Fibroblast of the conjunctiva (primary cell): ENCODE results near the gene SLC6A7.
A peak's percentile ranks its signal among the peaks of the same experiment; 100 is the strongest.

Experiments used
- DNase-seq: peaks from one replicate; pipeline ENCODE4 v3.0.0-alpha.2; 2010; ENCODE audit warnings: low read depth

The SLC6A7 gene

DNA sequence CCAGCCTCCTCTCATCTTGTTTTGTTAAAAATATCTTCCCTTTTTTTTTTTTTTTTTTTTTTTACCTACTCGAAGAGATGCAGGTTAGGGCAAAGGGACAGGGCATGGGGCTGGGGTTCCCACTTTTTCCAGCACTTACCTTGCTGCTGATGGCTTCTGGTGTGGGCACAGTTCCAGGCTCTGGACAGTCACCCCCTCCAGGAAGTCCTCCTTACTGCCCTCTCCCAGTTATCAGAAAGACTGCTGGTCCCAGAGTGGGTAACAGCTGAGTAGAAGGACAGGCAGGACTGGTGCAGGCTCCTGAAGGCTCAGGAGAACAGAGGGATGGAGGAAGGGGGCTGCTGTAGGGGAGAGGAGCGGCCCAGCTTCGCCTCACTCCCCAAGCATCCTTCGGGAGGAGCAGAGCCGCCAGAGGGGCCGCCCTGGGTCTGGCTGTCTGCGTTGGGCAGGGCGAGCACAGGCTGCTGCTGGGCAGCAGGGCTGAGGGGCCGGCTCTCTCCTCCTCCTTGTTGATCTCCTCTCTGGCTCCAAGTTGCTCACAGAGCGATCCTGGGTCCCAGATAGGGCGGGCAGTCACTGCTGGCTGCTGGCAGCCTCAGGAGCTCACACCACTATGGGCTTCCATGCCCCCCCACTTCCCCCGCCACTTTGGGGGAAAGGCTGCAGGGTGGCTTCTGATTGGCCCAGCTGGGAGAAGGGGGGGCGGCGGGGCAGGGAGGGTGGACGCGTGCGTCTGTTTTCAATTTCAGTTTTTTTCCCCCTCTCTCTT, 34.4 kb upstream of the SLC6A7 start, which contains the start of gene PDGFRB:
TSS of gene PDGFRB (minus strand) at position 588 of the 769 bp plus-strand sequence. CDS start 18,798 bp downstream, outside the sequence.
- DNase-seq = peak; percentile 95

- no peak for DNase-seq
Observed at GRCh38 chr5:150156027-150156368, 33.9 kb upstream of the SLC6A7 start.

- DNase-seq = no peak
Observed at GRCh38 chr5:150156540-150156939, 33.3 kb upstream of the SLC6A7 start.

- no peak for DNase-seq
Observed at GRCh38 chr5:150157168-150157567, 32.7 kb upstream of the SLC6A7 start.

DNA sequence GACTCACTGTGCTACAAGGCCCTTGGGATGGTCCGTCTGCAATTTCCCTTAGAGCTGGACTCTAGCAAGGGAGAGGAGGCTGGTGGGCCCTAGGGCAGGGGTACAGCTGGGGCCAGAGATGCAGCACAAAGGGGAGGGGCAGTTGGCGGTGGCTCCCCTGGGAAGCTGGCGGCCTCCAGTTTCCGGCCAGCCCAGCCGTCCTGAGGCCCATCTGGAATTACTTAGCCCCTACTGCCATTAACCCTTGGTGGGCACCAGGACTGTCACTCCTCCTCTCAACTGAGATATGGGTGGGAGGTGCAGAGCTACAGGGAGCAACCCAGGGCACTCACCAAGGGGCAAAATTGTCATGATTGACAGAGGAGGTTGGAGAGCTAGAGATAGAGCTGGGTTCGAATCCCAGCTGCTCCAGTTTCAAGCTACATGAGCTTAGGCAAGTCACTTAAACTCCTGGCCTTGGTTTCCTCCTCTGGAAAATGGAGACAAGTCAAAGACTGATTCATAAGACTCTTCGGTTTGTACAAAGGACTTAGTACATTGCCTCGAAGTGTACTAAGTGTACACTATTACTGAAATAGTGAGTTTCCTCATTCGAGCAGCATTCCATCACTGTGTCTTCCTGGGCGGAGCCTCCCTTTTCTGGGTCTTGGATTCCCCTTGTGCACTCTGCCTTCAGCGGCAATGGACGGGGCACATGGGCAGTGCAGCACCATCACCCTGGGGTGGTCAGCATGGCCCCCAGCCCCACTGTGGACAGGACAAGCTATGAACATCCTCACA, 31.5 kb upstream of the SLC6A7 start:
- DNase-seq = no peak

GRCh38 chr5:150159031-150159430, 30.8 kb upstream of the SLC6A7 start:
- DNase-seq = no peak

GRCh38 chr5:150159741-150160179, 30.1 kb upstream of the SLC6A7 start:
- no peak for DNase-seq

DNA sequence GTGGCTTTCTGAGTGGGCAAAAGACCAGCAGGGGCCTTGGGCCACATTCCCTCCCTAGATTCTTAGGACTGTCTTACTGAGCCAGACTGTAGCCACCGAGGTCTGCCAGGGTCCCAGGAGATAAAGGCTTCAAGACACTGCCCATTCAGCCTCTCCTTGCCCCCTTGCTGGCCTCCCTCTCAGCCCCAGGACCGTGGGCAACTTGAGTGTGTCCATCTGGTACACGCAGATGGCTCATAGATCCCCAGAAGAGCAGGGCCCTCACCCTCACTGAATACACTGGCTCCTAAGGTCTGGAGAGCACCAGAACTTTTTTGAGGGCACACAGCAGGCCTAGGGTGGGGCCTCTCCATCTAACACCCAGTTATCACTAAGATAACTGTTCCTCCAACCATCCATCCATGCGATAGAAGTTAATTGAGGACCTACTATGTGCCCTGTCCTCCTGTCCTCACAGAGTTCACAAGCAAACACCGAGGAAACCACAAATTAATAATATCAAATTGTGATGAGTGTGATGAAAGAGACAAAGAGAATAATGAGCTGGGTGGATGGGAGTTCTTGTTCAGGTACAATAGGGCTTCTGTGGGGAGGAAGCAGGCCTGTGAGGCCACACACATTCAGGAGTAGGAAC, 29.3 kb upstream of the SLC6A7 start:
- no peak for DNase-seq

DNA sequence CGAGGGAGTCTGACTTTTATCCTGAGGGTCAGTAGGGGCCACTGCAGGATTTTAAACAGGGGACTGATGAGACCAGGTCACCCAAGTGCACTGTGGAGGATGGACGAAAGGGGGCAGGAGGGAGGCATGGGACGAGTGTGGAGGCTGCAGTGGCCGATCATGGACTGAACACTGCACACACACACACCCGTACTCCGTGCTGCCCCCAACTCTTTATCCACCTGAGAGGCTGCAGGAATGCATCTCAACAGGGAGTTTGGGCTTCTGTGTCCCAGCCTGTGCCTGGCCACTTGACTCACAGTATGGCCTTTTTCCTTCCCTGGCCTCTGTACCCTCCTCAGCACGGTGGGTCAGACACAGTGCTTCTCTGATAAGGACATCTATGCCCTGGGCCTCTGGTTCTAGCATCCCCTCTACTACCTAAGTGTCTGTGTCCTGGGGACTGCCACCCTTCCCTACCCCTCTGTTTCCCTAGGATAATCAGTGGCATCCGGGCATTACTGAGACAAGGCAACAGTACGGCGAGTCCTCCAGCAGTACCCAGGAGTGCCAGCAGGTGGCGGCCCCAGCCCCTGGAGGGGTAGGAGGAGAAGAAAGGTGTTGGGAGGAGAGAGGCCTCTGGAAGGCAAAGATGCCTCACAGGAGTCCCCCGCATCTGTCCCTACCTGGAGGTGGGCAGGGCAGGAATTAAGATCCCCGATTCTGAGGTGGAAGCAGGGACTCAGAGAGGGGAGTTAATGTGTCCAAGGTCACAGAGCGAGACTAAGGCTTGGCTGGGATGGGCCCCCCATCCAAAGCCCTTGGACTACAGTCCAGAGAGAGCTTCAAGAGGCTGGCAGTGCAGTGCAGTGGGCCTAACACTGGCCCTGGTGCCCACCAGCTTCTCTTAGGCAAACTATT, 28.4 kb upstream of the SLC6A7 start:
- DNase-seq = no peak

DNA sequence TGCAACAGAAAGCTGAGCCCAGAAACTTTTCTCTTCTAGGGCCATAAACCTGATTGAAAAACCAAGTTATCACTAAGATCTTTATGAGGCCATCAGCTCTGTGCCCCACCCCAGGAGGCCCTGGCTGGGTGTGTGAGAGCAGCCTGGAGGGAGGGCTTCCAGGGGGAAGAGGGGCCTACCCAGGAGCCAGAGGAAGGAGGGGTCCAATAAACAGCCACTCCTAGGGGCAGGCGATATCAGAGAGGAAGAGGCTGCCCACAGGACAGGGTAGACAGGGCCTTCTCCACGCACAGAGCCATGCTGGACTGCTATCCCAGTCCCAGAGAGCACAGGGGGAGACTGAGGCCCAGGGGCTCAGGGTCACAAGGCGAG, 27.7 kb upstream of the SLC6A7 start:
- no peak for DNase-seq

GRCh38 chr5:150163035-150163434, 26.8 kb upstream of the SLC6A7 start:
- no peak for DNase-seq

- DNase-seq = no peak
Observed at GRCh38 chr5:150163547-150164059, 26.3 kb upstream of the SLC6A7 start.

DNA sequence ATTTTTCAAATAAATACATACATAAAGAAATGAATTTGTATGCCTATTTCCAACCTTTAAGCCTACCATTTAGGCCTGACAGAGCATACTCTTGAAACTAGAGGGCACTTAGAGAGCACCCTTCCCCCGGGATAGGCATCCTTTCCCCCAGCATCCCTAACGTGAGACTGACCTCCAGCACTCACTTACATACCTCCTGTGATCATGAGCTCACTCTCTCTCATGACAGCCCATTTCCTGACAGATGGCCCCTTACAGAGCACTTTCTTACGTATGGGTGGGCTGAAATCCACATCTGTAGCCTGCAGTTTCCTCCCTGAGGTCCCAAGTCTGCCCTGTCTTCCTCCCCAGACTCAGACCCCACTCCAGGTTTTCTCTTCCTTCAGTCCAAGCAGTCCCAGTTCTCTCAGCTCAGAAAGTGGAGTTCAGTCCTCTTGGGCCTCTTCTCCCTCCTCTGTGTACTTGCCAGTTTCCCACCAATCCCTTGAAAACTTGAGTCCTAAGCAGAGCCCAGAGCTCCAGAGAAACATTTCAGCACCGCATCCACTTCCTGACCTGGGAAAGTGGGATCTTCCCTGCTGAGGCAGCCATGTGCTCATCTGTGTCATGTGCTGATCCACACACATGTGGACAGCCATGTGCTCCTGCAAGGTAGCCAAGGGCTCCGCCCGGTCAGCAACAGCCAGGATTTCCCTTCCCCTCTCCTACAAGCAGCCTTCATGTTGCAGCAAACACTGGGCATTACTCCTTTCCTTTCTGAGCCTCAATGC, 25.5 kb upstream of the SLC6A7 start:
- no peak for DNase-seq

DNA sequence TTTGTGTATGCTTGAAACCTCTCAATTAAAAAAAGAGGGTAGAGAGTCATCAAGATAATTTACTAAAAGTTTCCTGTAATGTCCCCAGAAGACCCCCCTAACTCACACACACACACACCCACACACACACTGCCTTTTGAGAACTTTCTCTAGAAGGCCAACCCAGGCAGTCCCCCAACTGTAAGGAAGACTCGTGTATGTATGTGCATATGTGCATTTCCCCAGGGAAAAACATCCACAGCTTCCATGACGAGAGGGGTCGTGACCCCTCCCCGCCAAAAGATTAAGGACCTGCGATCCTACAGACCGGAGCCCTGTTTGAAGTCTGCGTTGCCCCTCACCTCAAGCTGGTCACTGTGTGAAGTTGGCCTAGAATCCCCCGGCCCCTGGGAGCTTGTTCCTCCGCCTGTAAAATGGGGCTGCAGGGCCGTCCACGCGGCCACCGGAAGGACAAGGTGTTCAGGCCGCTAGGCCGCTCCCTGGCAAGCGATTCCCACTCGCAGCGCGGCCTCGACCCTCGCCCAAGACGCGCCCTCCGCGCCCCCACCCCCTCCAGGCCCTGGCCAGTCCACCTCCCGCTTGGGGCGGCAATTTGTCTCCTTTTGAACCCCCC, 23.7 kb upstream of the SLC6A7 start:
- DNase-seq = no peak

DNA sequence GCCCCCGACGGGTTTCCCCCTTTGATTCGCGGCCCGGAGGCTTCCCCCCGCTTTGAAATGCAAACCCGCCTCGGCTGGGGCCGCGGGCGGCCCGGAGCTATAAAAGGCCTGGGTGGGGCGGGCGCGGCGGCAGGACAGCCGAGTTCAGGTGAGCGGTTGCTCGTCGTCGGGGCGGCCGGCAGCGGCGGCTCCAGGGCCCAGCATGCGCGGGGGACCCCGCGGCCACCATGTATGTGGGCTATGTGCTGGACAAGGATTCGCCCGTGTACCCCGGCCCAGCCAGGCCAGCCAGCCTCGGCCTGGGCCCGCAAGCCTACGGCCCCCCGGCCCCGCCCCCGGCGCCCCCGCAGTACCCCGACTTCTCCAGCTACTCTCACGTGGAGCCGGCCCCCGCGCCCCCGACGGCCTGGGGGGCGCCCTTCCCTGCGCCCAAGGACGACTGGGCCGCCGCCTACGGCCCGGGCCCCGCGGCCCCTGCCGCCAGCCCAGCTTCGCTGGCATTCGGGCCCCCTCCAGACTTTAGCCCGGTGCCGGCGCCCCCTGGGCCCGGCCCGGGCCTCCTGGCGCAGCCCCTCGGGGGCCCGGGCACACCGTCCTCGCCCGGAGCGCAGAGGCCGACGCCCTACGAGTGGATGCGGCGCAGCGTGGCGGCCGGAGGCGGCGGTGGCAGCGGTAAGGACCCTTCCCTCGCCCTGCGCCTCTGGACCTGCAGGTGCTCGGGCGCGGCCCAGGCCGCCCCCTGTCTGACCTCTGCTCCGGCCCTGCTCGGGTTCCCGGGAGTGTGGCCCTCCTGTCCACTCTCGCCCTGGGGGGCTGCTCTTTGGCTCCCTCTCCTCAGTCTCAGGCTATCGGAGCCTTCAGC, 23.0 kb upstream of the SLC6A7 start, which contains the start of gene CDX1:
TSS of gene CDX1 (plus strand) at position 129 of the 862 bp plus-strand sequence. CDS start at position 228, 99 bp downstream.
- no peak for DNase-seq

DNA sequence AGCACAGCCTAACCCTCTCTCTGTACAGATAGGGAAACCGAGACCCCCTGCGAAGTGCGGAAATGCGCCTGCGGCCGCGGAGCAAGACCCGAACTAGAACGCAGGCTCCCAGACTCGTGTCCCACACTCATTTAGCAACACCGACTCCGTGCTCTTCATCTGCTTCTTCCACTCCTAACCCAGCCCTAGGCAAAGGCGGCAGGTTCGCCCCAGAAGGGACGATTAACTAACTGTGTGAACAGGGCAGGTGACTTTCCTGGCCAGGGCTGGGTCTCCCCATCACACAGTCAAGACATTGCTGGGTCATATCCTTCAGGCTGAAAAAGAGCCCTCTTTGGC, 22.4 kb upstream of the SLC6A7 start:
- DNase-seq = no peak

GRCh38 chr5:150167908-150168307, 22.0 kb upstream of the SLC6A7 start:
- no peak for DNase-seq

DNA sequence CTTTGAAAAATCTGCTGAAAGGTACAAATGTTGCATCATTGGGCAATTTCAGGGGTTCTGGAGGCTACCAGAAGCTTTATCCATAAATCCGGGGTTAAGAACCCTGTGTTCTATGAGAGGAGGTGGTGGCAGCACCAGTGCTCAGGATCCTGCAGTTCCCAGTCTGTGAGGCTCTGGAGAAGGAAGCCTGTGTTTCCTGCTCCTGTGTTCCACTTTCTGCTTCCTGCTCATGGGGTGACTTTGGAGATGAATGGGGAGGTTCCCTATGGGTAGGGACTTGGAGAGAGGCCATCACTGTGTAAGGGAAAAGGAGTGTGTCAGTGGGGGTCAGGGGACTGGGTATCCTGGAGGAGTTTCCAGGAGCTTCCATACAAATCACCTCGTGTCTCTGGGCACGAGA, 21.0 kb upstream of the SLC6A7 start:
- DNase-seq = no peak

DNA sequence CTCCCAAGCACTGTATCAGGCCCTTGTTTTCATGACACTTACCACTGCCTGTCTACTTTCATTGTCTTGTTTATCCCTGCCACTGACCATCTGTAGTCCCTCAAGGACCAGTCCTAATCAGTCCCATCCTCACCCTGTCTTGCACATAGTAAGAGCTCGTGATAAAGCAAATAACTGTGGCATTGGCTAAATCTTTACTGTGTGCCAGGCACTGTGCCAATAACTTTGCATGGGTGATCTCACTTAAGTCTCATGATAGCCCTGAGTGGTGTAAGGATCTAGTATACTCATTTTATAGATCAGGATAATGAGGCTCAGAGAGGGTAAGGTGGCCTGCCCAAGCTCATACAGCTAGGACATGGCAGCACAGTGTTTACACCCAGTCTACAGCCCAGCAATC, 17.7 kb upstream of the SLC6A7 start:
- DNase-seq = no peak

- no peak for DNase-seq
Observed at GRCh38 chr5:150172556-150172955, 17.3 kb upstream of the SLC6A7 start.
